A673 (cell line): ENCODE measurements around the gene XYLT1. TPM values are rescaled to one million over a fixed set of nuclear protein-coding genes. Genes with fewer than 3 reads are reported as not detected.

ENCODE experiments used
- BruUV-seq: library from RNA; stranded (reverse); fragments of 400-500 nt; replicated peaks from 2 replicates; lab custom pipeline; 2021; lab: Mats Ljungman, UMichigan
- CTCF ChIA-PET: fragments of 300-600 bp; sonication (Branson Sonifier 250); formaldehyde crosslinking; loops from one replicate; lab custom pipeline; 2022; ENCODE audit warnings: antibody characterized with exemption; lab: Charles Lee
- POLR2A ChIA-PET: fragments of 300-600 bp; sonication (Branson Sonifier 250); formaldehyde crosslinking; loops from one replicate; lab custom pipeline; 2022; ENCODE audit warnings: antibody characterized with exemption; ENCODE audit not compliant: low non-redundant PET; lab: Charles Lee
- DNase-seq: peaks from one replicate; pipeline ENCODE4 v3.0.0-alpha.2; 2015; ENCODE audit warnings: low spot score
- H3K27ac ChIP-seq: fragments of 200-600 bp; sonication (generic); 2 replicates; pipeline ENCODE4 v1.5.1; 2016; ENCODE audit warnings: mixed run types, low read depth, mild to moderate bottlenecking, mixed read lengths, antibody characterized with exemption, low read length; ENCODE audit not compliant: poor library complexity, severe bottlenecking
- H3K27me3 ChIP-seq: fragments of 200-600 bp; sonication (generic); replicated peaks from 2 replicates; pipeline ENCODE4 v1.6.1; 2017; ENCODE audit warnings: mixed run types, low read depth, mild to moderate bottlenecking, mixed read lengths, antibody characterized with exemption, low read length; ENCODE audit not compliant: insufficient read depth, poor library complexity
- H3K36me3 ChIP-seq: fragments of 200-600 bp; sonication (generic); 2 replicates; pipeline ENCODE4 v1.6.1; 2016; ENCODE audit warnings: mixed run types, mild to moderate bottlenecking, mixed read lengths, antibody characterized with exemption, low read length; ENCODE audit not compliant: insufficient read depth, poor library complexity, severe bottlenecking
- H3K4me1 ChIP-seq: fragments of 200-600 bp; sonication (generic); 2 replicates; pipeline ENCODE4 v1.6.1; 2017; ENCODE audit warnings: mixed run types, mild to moderate bottlenecking, mixed read lengths, antibody characterized with exemption, low read length; ENCODE audit not compliant: insufficient read depth, poor library complexity, severe bottlenecking
- H3K4me3 ChIP-seq: fragments of 200-600 bp; sonication (generic); 2 replicates; pipeline ENCODE4 v1.5.1; 2016; ENCODE audit warnings: low read depth, mixed run types, mild to moderate bottlenecking, mixed read lengths, low read length; ENCODE audit not compliant: poor library complexity, severe bottlenecking
- H3K9me3 ChIP-seq: fragments of 200-600 bp; sonication (generic); 2 replicates; pipeline ENCODE4 v1.6.1; 2016; ENCODE audit warnings: mixed run types, low read depth, mild to moderate bottlenecking, mixed read lengths, antibody characterized with exemption, low read length; ENCODE audit not compliant: poor library complexity, severe bottlenecking
- CTCF ChIP-seq: fragments of 300-800, 200-600 bp; sonication (generic); conservative IDR thresholded peaks from 2 replicates; pipeline ENCODE4 v1.5.1; 2017; ENCODE audit warnings: low read depth, mild to moderate bottlenecking, antibody characterized with exemption, low read length, moderate library complexity, mixed read lengths
- EZH2 ChIP-seq: fragments of 200-600 bp; sonication (generic); IDR thresholded peaks from 2 replicates; pipeline ENCODE4 v1.6.1; 2017; ENCODE audit warnings: borderline replicate concordance, low read depth, mild to moderate bottlenecking, mixed read lengths, antibody characterized with exemption, low read length; ENCODE audit not compliant: poor library complexity, severe bottlenecking
- intact Hi-C: fragments of 100-400 bp; cut with micrococcal nuclease; formaldehyde crosslinking; loops from one replicate; pipeline ENCODE4 v1.10.0; 2022; ENCODE audit not compliant: unreplicated experiment
- total RNA-seq: library from RNA; stranded (reverse); gene quantifications from 2 replicates; pipeline ENCODE4 v1.2.3, GENCODE V29; 2021

The XYLT1 gene
- total RNA-seq, 1 experiment from 2014 or later, result 0.64 TPM

GRCh38 chr16:17303101-17303500, 167.7 kb downstream of the XYLT1 start:
- no peak for DNase-seq
- no peak overlapping the region for H3K27ac ChIP-seq
- no peaks in the 10 kb centered on the region for H3K4me1 ChIP-seq
- ChIA-PET CTCF (no interaction called here), POLR2A (no interaction called here)
- intact Hi-C loops, result no loop called here
- BruUV-seq, result no TSS peak
- H3K4me3 ChIP-seq, result no peak overlapping the region
- H3K36me3 ChIP-seq, result no peaks in the 10 kb centered on the region
- no peaks in the 10 kb centered on the region for H3K9me3 ChIP-seq
- TF ChIP-seq CTCF (no peak), EZH2 (no peak)
- no peaks in the 10 kb centered on the region for H3K27me3 ChIP-seq

GRCh38 chr16:17302620-17303019, 168.1 kb downstream of the XYLT1 start:
- no peak overlapping the region for H3K27ac ChIP-seq
- H3K4me1 ChIP-seq, result no peaks in the 10 kb centered on the region
- POLR2A ChIA-PET, result no interaction called here
- H3K36me3 ChIP-seq, result no peaks in the 10 kb centered on the region
- BruUV-seq, result no TSS peak
- no peak for DNase-seq
- intact Hi-C loops, result no loop called here
- H3K4me3 ChIP-seq, result no peak overlapping the region
- TF ChIP-seq EZH2 (no peak), CTCF (no peak)
- H3K9me3 ChIP-seq, result no peaks in the 10 kb centered on the region
- H3K27me3 ChIP-seq, result no peaks in the 10 kb centered on the region
- CTCF ChIA-PET, result no interaction called here

- Histone ChIP-seq H3K4me1 (no peaks in the 10 kb centered on the region), H3K36me3 (no peaks in the 10 kb centered on the region), H3K27me3 (no peaks in the 10 kb centered on the region), H3K27ac (no peak overlapping the region), H3K4me3 (no peak overlapping the region), H3K9me3 (no peaks in the 10 kb centered on the region)
- CTCF ChIA-PET, result no interaction called here
- intact Hi-C loops, result no loop called here
- POLR2A ChIA-PET, result no interaction called here
- no TSS peak for BruUV-seq
- TF ChIP-seq CTCF (no peak), EZH2 (no peak)
- no peak for DNase-seq
Observed at GRCh38 chr16:17302214-17302613, 168.5 kb downstream of the XYLT1 start.
